ENCODE data around the gene HEATR5A. TPM values are rescaled to one million over a fixed set of nuclear protein-coding genes. Genes with fewer than 3 reads are reported as not detected.
A peak's percentile ranks its signal among the peaks of the same experiment; 100 is the strongest.

The HEATR5A gene
- total and polyA plus RNA-seq, 9 of the 15 experiments (the other 6 are each of a cell fraction or from before 2014, with no cell fraction given): 8.0 to 50.9 (median 23.0) TPM

DNA sequence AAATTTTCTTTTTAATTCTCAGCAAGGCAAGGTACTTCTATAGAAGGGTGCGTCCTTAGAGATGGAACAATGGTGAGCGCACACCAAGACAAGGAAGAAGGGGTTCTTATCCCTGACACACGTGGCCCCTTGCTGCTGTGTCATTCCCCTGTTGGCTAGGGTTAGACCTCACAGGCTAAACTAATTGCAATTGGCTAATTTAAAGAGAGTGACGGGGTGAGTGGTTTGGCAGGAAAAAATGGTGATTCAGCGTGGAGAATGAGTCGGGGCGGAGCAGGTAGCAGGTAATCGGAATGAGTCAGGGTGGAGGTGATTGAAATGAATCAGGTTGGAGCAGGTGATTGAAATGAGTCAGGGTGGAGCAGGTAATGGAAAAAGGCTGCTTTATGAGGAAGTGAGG is 176.5 kb downstream of the HEATR5A start (continued):
- TF ChIP-seq, protein P1, sequence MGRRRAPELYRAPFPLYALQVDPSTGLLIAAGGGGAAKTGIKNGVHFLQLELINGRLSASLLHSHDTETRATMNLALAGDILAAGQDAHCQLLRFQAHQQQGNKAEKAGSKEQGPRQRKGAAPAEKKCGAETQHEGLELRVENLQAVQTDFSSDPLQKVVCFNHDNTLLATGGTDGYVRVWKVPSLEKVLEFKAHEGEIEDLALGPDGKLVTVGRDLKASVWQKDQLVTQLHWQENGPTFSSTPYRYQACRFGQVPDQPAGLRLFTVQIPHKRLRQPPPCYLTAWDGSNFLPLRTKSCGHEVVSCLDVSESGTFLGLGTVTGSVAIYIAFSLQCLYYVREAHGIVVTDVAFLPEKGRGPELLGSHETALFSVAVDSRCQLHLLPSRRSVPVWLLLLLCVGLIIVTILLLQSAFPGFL (CRISPR knock-in tag; IDR thresholded peaks at IDR 0.05): no peak
- TF ChIP-seq HNRNPK (IDR thresholded peaks at IDR 0.05; ENCODE audit: low read depth, low read length, poor library complexity, severe bottlenecking) (no peak), PTBP1 (IDR thresholded peaks at IDR 0.05; ENCODE audit: low read depth, low read length) (no peak), RBM34 (IDR thresholded peaks at IDR 0.05; ENCODE audit: borderline replicate concordance, insufficient read depth, low read length) (no peak), POLR3A (IDR thresholded peaks at IDR 0.05; ENCODE audit: borderline replicate concordance, extremely low read depth, insufficient read depth, insufficient read length) (no peak), ZNF316 (IDR thresholded peaks at IDR 0.05) (peak; percentile 88), ETS2 (tag; IDR thresholded peaks at IDR 0.05; ENCODE audit: borderline replicate concordance, poor library complexity, severe bottlenecking) (no peak), CCAR2 (IDR thresholded peaks at IDR 0.05; ENCODE audit: low read depth, low read length) (no peak), ZNF584 (CRISPR knock-in tag; IDR thresholded peaks at IDR 0.05; ENCODE audit: low read depth) (no peak), XRCC5 (IDR thresholded peaks at IDR 0.05; ENCODE audit: low read depth, low read length) (no peak), CREB1 (IDR thresholded peaks at IDR 0.05) (no peak), CREB1 (CRISPR knock-in tag; IDR thresholded peaks at IDR 0.05) (no peak), ZNF408 (CRISPR knock-in tag; IDR thresholded peaks at IDR 0.05; ENCODE audit: low read depth) (no peak), CBX1 (IDR thresholded peaks at IDR 0.05; ENCODE audit: low read depth) (no peak), POLR2H (tag; IDR thresholded peaks at IDR 0.05; ENCODE audit: low read depth) (no peak), NUFIP1 (IDR thresholded peaks at IDR 0.05; ENCODE audit: partially characterized antibody) (no peak), NBN (IDR thresholded peaks at IDR 0.05; ENCODE audit: low read depth) (no peak), CBFA2T3 (IDR thresholded peaks at IDR 0.05) (no peak)
- TF ChIP-seq, protein P2, sequence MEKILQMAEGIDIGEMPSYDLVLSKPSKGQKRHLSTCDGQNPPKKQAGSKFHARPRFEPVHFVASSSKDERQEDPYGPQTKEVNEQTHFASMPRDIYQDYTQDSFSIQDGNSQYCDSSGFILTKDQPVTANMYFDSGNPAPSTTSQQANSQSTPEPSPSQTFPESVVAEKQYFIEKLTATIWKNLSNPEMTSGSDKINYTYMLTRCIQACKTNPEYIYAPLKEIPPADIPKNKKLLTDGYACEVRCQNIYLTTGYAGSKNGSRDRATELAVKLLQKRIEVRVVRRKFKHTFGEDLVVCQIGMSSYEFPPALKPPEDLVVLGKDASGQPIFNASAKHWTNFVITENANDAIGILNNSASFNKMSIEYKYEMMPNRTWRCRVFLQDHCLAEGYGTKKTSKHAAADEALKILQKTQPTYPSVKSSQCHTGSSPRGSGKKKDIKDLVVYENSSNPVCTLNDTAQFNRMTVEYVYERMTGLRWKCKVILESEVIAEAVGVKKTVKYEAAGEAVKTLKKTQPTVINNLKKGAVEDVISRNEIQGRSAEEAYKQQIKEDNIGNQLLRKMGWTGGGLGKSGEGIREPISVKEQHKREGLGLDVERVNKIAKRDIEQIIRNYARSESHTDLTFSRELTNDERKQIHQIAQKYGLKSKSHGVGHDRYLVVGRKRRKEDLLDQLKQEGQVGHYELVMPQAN (IDR thresholded peaks at IDR 0.05; ENCODE audit: borderline replicate concordance): no peak
- TF ChIP-seq, protein P3, sequence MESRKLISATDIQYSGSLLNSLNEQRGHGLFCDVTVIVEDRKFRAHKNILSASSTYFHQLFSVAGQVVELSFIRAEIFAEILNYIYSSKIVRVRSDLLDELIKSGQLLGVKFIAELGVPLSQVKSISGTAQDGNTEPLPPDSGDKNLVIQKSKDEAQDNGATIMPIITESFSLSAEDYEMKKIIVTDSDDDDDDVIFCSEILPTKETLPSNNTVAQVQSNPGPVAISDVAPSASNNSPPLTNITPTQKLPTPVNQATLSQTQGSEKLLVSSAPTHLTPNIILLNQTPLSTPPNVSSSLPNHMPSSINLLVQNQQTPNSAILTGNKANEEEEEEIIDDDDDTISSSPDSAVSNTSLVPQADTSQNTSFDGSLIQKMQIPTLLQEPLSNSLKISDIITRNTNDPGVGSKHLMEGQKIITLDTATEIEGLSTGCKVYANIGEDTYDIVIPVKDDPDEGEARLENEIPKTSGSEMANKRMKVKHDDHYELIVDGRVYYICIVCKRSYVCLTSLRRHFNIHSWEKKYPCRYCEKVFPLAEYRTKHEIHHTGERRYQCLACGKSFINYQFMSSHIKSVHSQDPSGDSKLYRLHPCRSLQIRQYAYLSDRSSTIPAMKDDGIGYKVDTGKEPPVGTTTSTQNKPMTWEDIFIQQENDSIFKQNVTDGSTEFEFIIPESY (CRISPR knock-in tag; IDR thresholded peaks at IDR 0.05): no peak
- TF ChIP-seq, protein P4, sequence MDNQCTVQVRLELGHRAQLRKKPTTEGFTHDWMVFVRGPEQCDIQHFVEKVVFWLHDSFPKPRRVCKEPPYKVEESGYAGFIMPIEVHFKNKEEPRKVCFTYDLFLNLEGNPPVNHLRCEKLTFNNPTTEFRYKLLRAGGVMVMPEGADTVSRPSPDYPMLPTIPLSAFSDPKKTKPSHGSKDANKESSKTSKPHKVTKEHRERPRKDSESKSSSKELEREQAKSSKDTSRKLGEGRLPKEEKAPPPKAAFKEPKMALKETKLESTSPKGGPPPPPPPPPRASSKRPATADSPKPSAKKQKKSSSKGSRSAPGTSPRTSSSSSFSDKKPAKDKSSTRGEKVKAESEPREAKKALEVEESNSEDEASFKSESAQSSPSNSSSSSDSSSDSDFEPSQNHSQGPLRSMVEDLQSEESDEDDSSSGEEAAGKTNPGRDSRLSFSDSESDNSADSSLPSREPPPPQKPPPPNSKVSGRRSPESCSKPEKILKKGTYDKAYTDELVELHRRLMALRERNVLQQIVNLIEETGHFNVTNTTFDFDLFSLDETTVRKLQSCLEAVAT (IDR thresholded peaks at IDR 0.05): no peak
- TF ChIP-seq, protein P5, sequence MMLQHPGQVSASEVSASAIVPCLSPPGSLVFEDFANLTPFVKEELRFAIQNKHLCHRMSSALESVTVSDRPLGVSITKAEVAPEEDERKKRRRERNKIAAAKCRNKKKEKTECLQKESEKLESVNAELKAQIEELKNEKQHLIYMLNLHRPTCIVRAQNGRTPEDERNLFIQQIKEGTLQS (IDR thresholded peaks at IDR 0.05): peak; percentile 65
- TF ChIP-seq, protein P5 (CRISPR knock-in tag; conservative IDR thresholded peaks at IDR 0.05): no peak
